NCI-H774 (cell line): Measurements from ENCODE around the gene TNNT3.
"Not testable (repeated sequence)": the region's sequence is repeated elsewhere in the genome, so short reads cannot be mapped to it uniquely, and the experiment has no call there.

Experiments used
- DNase-seq: peaks from one replicate; lab custom pipeline; 2025; lab: John Stamatoyannopoulos, UW

The TNNT3 gene

GRCh38 chr11:1881442-1882264, 37.9 kb upstream of the TNNT3 start:
- DNase-seq: no peak

DNA sequence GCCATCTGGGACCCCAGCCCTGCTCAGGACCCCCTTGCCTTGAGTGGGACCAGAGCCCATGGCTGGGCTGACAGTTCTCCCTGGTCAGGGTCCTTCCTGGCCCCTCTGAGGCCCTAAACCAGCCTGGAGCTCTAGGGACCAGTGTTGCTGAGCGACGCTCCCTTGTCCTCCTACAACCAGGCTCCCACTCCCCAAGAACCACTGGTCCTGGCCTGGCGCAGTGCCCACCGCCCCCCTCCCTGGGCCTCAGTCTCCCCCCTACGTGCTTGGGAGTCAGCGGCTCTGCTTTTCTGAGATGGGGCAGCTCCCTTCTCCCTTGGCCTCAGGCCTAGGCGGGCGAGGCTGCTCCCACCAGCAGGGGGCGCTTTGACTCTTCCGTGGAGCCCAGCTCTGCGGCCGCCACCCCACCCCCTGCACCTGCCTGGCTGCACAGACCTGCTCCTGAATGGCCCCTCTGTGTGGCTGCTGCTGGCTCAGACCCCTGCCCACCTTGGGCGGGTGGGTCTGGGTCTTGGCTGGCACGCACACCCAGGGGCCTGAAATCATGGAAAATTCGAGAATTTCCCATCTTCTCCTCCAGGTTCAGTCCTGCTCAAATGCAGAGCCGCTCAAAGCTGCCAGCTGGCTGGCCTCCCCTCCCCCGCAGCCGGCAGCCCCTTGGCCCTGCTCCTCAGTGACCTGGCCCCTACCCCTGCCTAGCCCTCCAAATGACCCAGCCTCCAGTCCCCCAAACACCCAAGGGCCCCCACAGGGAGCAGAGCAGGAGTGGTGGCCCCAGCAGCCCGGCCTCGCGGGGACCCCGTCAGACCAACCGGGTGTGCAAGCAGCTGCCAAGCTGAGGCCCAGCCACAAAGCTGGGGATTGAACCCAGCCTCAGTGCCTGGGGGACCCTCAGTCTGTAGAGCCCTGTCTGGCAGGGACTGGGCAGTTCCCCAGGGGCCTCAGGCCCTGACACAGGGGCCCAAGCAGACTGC, 37.0 kb upstream of the TNNT3 start:
- DNase-seq: peak; percentile 44

- no peak for DNase-seq
Observed at GRCh38 chr11:1883346-1884302, 35.9 kb upstream of the TNNT3 start.

DNA sequence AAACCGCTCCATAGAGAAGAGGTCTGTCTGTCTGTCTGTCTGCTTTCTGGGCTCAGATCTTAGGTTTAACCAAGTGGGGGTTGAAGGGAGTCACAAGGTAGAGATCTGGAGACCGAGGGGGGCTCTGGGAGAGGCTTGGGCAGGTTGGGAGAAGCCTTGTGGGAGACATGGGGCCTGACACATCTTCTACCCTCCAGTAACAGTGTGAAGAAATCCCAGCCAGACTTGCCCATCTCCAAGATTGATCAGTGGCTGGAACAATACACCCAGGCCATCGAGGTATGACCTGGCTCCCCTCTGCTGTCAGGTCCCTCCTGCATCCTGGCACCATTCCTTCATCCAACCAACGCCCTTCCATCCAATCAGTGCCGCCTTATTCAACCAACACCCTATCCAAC, 35.2 kb upstream of the TNNT3 start:
- DNase-seq: no peak

- not testable (repeated sequence) for DNase-seq
Observed at GRCh38 chr11:1886551-1886950, 33.0 kb upstream of the TNNT3 start.

- no peak for DNase-seq
Observed at GRCh38 chr11:1887451-1888346, 31.8 kb upstream of the TNNT3 start.

DNA sequence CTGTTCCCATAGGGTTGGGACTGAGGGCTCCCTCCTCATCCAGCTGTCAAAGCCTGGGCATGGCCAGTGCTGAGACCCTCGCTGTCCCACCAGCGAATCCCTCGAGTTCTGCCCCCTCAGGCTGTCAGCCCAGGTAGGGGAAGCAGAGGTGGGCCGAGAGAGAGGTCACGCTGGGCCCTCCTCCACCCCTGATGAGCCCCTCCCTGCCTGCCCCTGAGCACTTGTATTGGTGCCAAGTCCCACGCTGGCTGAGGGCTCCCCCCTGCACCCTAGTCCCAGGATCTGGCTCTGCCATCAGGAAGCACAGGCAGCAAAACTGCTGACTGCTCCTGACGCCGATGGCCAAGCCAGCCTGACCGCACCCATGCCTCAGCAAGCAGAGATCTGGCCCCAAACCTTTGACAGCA, 31.2 kb upstream of the TNNT3 start:
- DNase-seq: no peak

- DNase-seq: no peak
Observed at GRCh38 chr11:1888811-1889210, 30.7 kb upstream of the TNNT3 start.

- DNase-seq: no peak
Observed at GRCh38 chr11:1889224-1889930, 30.1 kb upstream of the TNNT3 start.

DNA sequence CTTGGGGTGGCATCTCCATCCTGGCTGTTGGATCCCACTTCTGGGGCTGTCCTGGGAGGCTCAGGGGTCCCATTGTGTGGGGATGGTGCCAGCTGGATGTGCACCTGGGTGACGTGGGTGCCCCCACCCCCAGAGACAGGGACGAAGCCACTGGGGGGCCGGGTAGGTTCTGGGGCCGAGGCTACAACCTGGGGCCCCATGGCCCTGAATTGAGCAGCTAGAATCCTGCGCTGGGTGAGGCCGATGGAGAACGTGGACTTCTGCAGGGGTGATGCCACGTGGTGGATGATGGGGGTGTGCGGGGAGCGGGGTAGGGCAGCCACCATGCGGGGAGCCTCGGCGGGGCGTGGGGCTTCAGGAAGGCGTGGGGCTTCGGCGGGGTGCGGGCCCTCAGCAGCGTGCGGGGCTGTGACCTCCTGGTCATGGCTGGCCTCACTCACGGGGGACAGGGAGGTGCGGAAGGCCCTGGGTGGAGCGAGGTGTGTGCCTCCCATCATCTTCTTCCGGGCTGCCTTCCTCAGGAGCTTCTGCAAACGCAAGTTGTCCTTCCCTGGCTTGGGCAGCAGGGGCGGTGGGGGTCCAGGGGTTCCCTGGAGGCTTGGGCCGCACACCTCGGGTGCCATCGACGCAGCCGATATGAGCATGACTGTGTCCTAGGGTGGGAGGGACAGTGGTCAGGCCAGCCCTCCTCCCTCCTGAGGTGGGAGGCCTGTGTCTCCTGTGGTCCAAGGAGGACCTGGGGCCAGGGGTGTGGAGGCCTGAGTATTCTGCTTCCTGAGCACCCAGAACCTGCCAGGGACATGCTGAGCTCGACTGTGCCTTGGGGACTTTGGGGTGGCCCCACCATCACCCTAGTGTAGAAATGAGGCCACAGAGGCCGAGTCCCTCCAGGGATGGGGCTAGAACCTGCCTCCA, 29.3 kb upstream of the TNNT3 start:
- DNase-seq: no peak

DNA sequence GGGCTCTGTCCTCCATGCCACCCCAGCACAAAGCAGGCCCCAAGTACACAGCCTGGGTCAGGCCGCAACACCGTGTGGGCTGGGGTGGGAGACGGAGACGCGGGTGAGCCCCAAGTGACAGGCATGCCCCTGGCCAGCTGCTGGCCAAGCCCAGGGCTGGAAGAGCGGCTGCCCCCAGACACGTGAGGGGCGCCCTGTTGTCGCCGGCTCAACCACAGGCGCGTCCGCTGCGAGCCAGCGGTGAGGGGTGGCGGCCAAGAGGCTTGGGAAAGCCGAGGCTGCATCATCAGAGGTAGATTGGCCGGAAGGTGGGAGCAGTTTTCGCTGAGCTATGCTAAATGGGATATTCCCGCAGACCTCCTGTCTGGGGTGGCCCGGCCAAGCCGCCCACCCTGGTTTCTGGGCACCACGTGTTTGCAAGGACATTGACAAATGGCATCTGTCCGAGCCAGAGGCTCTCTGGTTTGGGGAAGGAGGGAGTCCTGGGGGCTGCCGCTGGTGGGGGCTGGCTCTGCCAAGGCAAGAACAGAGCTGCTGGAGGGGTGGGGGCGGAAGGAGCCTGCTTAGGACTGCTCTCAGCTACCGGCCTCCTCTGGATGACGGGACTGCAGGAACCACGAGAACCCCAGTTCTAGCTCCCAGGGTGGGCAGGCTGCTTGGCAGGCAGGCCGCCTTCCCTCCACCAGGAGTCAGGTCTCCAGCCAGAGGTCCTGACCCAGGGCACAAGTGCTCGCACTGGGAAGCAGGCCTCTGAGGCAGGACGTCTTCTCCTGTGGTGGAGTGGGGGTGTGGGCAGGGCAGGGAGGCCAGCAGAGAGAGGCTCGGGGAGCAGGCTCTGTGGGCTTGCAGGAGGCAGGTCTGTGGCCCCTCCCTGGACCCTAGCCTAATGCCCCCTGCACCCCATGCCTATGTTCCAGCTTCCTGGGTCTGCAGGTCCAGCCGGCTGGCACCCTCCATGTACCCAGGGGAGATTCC, 28.4 kb upstream of the TNNT3 start:
- no peak for DNase-seq

- no peak for DNase-seq
Observed at GRCh38 chr11:1891831-1892115, 27.7 kb upstream of the TNNT3 start, which contains the start of gene PRR33. Gene PRR33 (minus strand): TSS chr11:1891895. CDS start chr11:1890584, 1,311 bp downstream.

- DNase-seq: no peak
Observed at GRCh38 chr11:1892116-1892515, 27.4 kb upstream of the TNNT3 start.

DNA sequence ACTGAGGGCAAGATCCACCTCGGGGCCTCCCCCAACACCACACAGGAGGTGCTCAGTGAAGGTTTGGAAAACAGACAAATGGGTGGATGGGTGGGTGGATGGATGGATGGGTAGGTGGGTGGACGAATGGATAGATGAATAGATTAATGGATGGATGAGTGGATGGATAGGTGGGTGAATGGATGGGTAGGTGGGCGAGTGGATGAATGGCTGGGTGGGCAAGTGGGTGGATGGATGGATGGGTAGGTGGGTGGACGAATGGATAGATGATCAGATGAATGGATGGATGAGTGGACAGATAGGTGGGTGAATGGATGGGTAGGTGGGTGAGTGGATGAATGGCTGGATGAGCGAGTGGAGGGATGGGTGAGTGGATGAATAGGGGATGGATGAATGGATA, 26.9 kb upstream of the TNNT3 start:
- no peak for DNase-seq

DNA sequence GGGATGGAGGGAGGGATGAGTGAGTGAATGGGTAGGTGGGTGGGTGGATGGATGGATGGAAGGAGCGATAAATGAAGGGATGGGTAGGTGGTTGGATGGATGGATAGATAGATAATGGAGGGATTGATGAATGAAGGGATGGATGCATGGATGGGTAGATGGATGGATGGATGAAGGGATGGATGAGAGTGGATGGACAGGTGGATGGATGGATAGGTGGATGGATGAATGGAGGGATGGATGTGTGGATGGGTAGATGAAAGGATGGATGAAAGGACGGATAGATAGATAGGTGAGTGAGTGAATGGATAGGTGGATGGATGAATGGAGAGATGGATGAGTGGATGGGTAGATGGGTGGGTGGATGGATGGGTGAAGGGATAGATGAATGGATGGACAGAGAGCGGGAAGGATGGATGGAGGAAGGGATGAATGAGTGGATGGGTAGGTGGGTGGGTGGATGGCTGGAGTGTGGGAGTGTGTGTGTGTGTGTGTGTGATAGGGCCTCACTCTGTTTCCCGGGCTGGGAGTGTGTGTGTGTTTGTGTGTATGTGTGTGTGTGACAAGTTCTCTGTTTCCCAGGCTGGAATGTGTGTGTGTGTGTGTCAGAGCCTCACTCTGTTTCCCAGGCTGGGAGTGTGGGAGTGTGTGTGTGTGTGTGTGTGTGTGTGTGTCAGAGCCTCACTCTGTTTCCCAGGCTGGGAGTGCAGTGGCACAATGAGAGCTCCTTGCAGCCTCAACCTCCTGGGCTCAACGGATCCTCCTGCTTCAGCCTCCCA, 25.7 kb upstream of the TNNT3 start:
- no peak for DNase-seq

GRCh38 chr11:1894759-1895158, 24.7 kb upstream of the TNNT3 start:
- no peak for DNase-seq

- no peak for DNase-seq
Observed at GRCh38 chr11:1896468-1896867, 23.0 kb upstream of the TNNT3 start.
